HCT116 (cell line): ENCODE results near the gene CD1E. TPM values are rescaled to one million over a fixed set of nuclear protein-coding genes. Genes with fewer than 3 reads are reported as not detected.

Experiments
- ATAC-seq: fragments of 200-7000 bp; cut with Tn5 transposase; 2 replicates; pipeline ENCODE4 v1.9.1; 2020; ENCODE audit warnings: mild to moderate bottlenecking, moderate library complexity
- BruUV-seq: library from RNA; stranded (reverse); fragments of 400-500 nt; replicated peaks from 2 replicates; lab custom pipeline; 2021; lab: Mats Ljungman, UMichigan
- CTCF ChIA-PET: fragments of 300-600 bp; sonication (Branson Sonifier 250); formaldehyde crosslinking; loops from one replicate; lab custom pipeline; 2021; ENCODE audit warnings: antibody characterized with exemption; lab: Charles Lee
- POLR2A ChIA-PET: fragments of 300-600, 350-600 bp; sonication (Branson Sonifier 250); formaldehyde crosslinking; loops from one replicate; lab custom pipeline; 2021; ENCODE audit warnings: antibody characterized with exemption; lab: Charles Lee
- RAD21 ChIA-PET, 2 experiments: fragments of 300-600 bp; sonication (Branson Sonifier 250); formaldehyde crosslinking; loops; one replicate each; lab custom pipeline; 2023; ENCODE audit warnings: low total read pairs in 2 of 2; ENCODE audit not compliant: uncharacterized antibody in 2 of 2, unreplicated experiment in 2 of 2, low non-redundant PET in 1 of 2; lab: Charles Lee
- DNase-seq: peaks from one replicate; pipeline ENCODE4 v3.0.0-alpha.2; 2010; ENCODE audit warnings: low read depth, low spot score
- H2AFZ ChIP-seq: fragments of 200-600 bp; shearing (Covaris generic), sonication (generic); 2 replicates; pipeline ENCODE4 v1.6.1; 2017; ENCODE audit warnings: low read depth, mixed run types, mixed read lengths, antibody characterized with exemption, low read length; ENCODE audit not compliant: poor library complexity, severe bottlenecking
- H3K27ac ChIP-seq: 2 replicates; pipeline ENCODE4 v1.5.1; 2012; ENCODE audit warnings: low read depth, low read length
- H3K27me3 ChIP-seq: fragments of 200-600 bp; sonication (generic); 2 replicates; pipeline ENCODE4 v1.6.1; 2016; ENCODE audit warnings: mixed run types, low read length, mixed read lengths; ENCODE audit not compliant: insufficient read depth
- H3K36me3 ChIP-seq, 2 experiments: fragments of 200-500 bp in 1 of 2; fragments of 200-600 bp in 1 of 2; sonication (Bioruptor generic) in 1 of 2; sonication (generic) in 1 of 2; 2 replicates each; pipeline versions ENCODE4 v1.5.1 to v1.6.1; 2014 to 2016; ENCODE audit warnings: low read length in 2 of 2, inconsistent platforms in 1 of 2, mixed read lengths in 1 of 2, mixed run types in 1 of 2; ENCODE audit not compliant: insufficient read depth in 2 of 2, control insufficient read depth in 1 of 2
- H3K4me1 ChIP-seq, 2 experiments: fragments of 200-600 bp in 1 of 2; sonication (generic) in 1 of 2; 2 replicates each; pipeline versions ENCODE4 v1.5.1 to v1.6.1; 2012 to 2017; ENCODE audit warnings: low read length in 2 of 2, inconsistent platforms in 1 of 2, mild to moderate bottlenecking in 1 of 2, mixed read lengths in 1 of 2, mixed run types in 1 of 2, moderate library complexity in 1 of 2; ENCODE audit not compliant: insufficient read depth in 2 of 2, control insufficient read depth in 1 of 2
- H3K4me2 ChIP-seq: fragments of 200-600 bp; sonication (generic); 2 replicates; pipeline ENCODE4 v1.6.1; 2017; ENCODE audit warnings: mixed run types, low read length, mixed read lengths
- H3K4me3 ChIP-seq, 2 experiments: fragments of 200-600 bp in 1 of 2; sonication (generic) in 1 of 2; replicated peaks in 1 of 2; 2 replicates each; pipeline ENCODE4 v1.5.1; 2011 to 2016; ENCODE audit warnings: low read length in 2 of 2, control low read depth in 1 of 2, low read depth in 1 of 2, mild to moderate bottlenecking in 1 of 2, mixed read lengths in 1 of 2, mixed run types in 1 of 2
- H3K79me2 ChIP-seq: fragments of 200-600 bp; sonication (generic); 2 replicates; pipeline ENCODE4 v1.6.1; 2017; ENCODE audit warnings: mild to moderate bottlenecking, mixed run types, low read length, moderate library complexity, mixed read lengths; ENCODE audit not compliant: insufficient read depth
- H3K9ac ChIP-seq: fragments of 200-600 bp; sonication (generic); 2 replicates; pipeline ENCODE4 v1.6.1; 2016; ENCODE audit warnings: low read length, mixed read lengths
- H3K9me2 ChIP-seq: fragments of 200-600 bp; sonication (generic), shearing (Covaris generic); 2 replicates; pipeline ENCODE4 v1.6.1; 2017; ENCODE audit warnings: mixed run types, mild to moderate bottlenecking, moderate library complexity; ENCODE audit not compliant: insufficient read depth
- H3K9me3 ChIP-seq, 2 experiments: fragments of 200-500 bp in 1 of 2; fragments of 200-600 bp in 1 of 2; sonication (Bioruptor generic) in 1 of 2; sonication (generic) in 1 of 2; 2 replicates each; pipeline ENCODE4 v1.6.1; 2014 to 2017; ENCODE audit warnings: low read length in 2 of 2, mixed read lengths in 2 of 2, inconsistent platforms in 1 of 2, low read depth in 1 of 2, mild to moderate bottlenecking in 1 of 2, mixed run types in 1 of 2, moderate library complexity in 1 of 2; ENCODE audit not compliant: control insufficient read depth in 1 of 2, insufficient read depth in 1 of 2
- H4K20me1 ChIP-seq: fragments of 200-600 bp; sonication (generic), shearing (Covaris generic); 2 replicates; pipeline ENCODE4 v1.6.1; 2017; ENCODE audit warnings: mixed run types, mild to moderate bottlenecking, moderate library complexity; ENCODE audit not compliant: insufficient read depth
- ATF3 ChIP-seq: IDR thresholded peaks from 2 replicates; pipeline ENCODE4 v1.6.1; 2012
- CBX3 ChIP-seq: IDR thresholded peaks from 2 replicates; pipeline ENCODE4 v1.6.1; 2012; ENCODE audit warnings: low read depth
- CEBPB ChIP-seq: IDR thresholded peaks from 2 replicates; pipeline ENCODE4 v1.6.1; 2012; ENCODE audit warnings: low read depth
- CTCF ChIP-seq, 3 experiments: fragments of 200-600 bp in 1 of 3; sonication (generic) in 1 of 3; IDR thresholded peaks in 2 of 3; conservative IDR thresholded peaks in 1 of 3; 2 replicates each; pipeline ENCODE4 v1.5.1; 2012 to 2017; ENCODE audit warnings: low read depth in 2 of 3, low read length in 2 of 3, antibody characterized with exemption in 1 of 3, borderline replicate concordance in 1 of 3, control low read depth in 1 of 3, mild to moderate bottlenecking in 1 of 3, mixed read lengths in 1 of 3, mixed run types in 1 of 3, moderate library complexity in 1 of 3; ENCODE audit not compliant: insufficient read depth in 1 of 3
- EZH2 ChIP-seq: fragments of 200-600 bp; sonication (generic); IDR thresholded peaks from 2 replicates; pipeline ENCODE4 v1.6.1; 2017; ENCODE audit warnings: antibody characterized with exemption, mixed run types
- EZH2phosphoT487 ChIP-seq: fragments of 200-600 bp; IDR thresholded peaks from 2 replicates; pipeline ENCODE4 v1.6.1; 2018; ENCODE audit warnings: antibody characterized with exemption, borderline replicate concordance
- JUND ChIP-seq: IDR thresholded peaks from 2 replicates; pipeline ENCODE4 v1.6.1; 2012
- POLR2A ChIP-seq: IDR thresholded peaks from 2 replicates; pipeline ENCODE4 v1.7.0; 2011; ENCODE audit warnings: borderline replicate concordance; ENCODE audit not compliant: insufficient read depth, insufficient read length; ENCODE audit errors: extremely low read depth
- RAD21 ChIP-seq: IDR thresholded peaks from 2 replicates; pipeline ENCODE4 v1.6.1; 2012; ENCODE audit warnings: low read depth, mild to moderate bottlenecking
- REST ChIP-seq: IDR thresholded peaks from 2 replicates; pipeline ENCODE4 v1.6.1; 2012; ENCODE audit warnings: low read depth
- SRF ChIP-seq: IDR thresholded peaks from 2 replicates; pipeline ENCODE4 v1.6.1; 2012; ENCODE audit warnings: low read depth
- YY1 ChIP-seq: IDR thresholded peaks from 2 replicates; pipeline ENCODE4 v1.6.1; 2011; ENCODE audit warnings: low read length, low read depth, moderate library complexity, mild to moderate bottlenecking; ENCODE audit not compliant: insufficient replicate concordance; ENCODE audit errors: extremely low read depth
- ZBTB33 ChIP-seq: IDR thresholded peaks from 2 replicates; pipeline ENCODE4 v1.6.1; 2011; ENCODE audit warnings: mild to moderate bottlenecking, low read length, moderate library complexity; ENCODE audit not compliant: insufficient replicate concordance; ENCODE audit errors: extremely low read depth
- ZFX ChIP-seq: fragments of 450-650 bp; IDR thresholded peaks from 2 replicates; pipeline ENCODE4 v1.6.1; 2017
- intact Hi-C: fragments of 100-400 bp; cut with micrococcal nuclease; formaldehyde crosslinking; loops from 2 replicates; pipeline ENCODE4 v1.10.0; 2022
- total RNA-seq: library from RNA; stranded (reverse); gene quantifications from one replicate; pipeline ENCODE4 v1.2.1, GENCODE V29; 2021; ENCODE audit not compliant: unreplicated experiment

CD1E gene
- total RNA-seq, 1 experiment from 2014 or later: not detected

GRCh38 chr1:158362482-158362881, 8.8 kb downstream of the CD1E start:
- no peak overlapping the region for H3K9ac ChIP-seq
- H3K27ac ChIP-seq: no peak overlapping the region
- BruUV-seq: no TSS peak
- H3K27me3 ChIP-seq: no peaks in the 10 kb centered on the region
- no peaks in the 10 kb centered on the region for H3K36me3 ChIP-seq
- intact Hi-C loops: no loop called here
- no peak for DNase-seq
- H3K9me3 ChIP-seq: no peaks in the 10 kb centered on the region
- H4K20me1 ChIP-seq: no peaks in the 10 kb centered on the region
- ChIA-PET CTCF (no interaction called here), RAD21 (no interaction called here), POLR2A (no interaction called here)
- no peak overlapping the region for H3K4me3 ChIP-seq
- TF ChIP-seq CTCF (IDR thresholded peaks at IDR 0.05 in 2 of 3, conservative IDR thresholded peaks at IDR 0.05 in 1 of 3; ENCODE audit: borderline replicate concordance in 1 of 3, insufficient read depth in 1 of 3, low read depth in 2 of 3, low read length in 2 of 3): no peak
- TF ChIP-seq CBX3: no peak
- TF ChIP-seq EZH2: no peak
- no peak for TF ChIP-seq JUND
- no peak for TF ChIP-seq ZFX
- H3K4me2 ChIP-seq: no peak overlapping the region
- H3K9me2 ChIP-seq: no peaks in the 10 kb centered on the region
- no peak overlapping the region for H2AFZ ChIP-seq
- H3K79me2 ChIP-seq: no peaks in the 10 kb centered on the region
- no peak for ATAC-seq
- no peaks in the 10 kb centered on the region for H3K4me1 ChIP-seq

- H3K9ac ChIP-seq: no peak overlapping the region
- no peak for DNase-seq
- H3K36me3 ChIP-seq: no peaks in the 10 kb centered on the region
- intact Hi-C loops: no loop called here
- H3K4me1 ChIP-seq: no peaks in the 10 kb centered on the region
- H3K27me3 ChIP-seq: no peaks in the 10 kb centered on the region
- no peaks in the 10 kb centered on the region for H3K9me3 ChIP-seq
- H3K4me3 ChIP-seq: no peak overlapping the region
- BruUV-seq: no TSS peak
- ATAC-seq: no peak
- H3K9me2 ChIP-seq: no peaks in the 10 kb centered on the region
- ChIA-PET POLR2A (no interaction called here), CTCF (no interaction called here), RAD21 (no interaction called here)
- H2AFZ ChIP-seq: no peak overlapping the region
- no peaks in the 10 kb centered on the region for H4K20me1 ChIP-seq
- no peaks in the 10 kb centered on the region for H3K79me2 ChIP-seq
- H3K4me2 ChIP-seq: no peak overlapping the region
- H3K27ac ChIP-seq: no peak overlapping the region
- TF ChIP-seq SRF (no peak), POLR2A (no peak), CBX3 (no peak), EZH2phosphoT487 (no peak), ATF3 (no peak), YY1 (no peak), RAD21 (no peak), CEBPB (no peak), REST (no peak), JUND (no peak), ZBTB33 (no peak)
These were observed 9.2 kb downstream of the CD1E start for GRCh38 chr1:158362941-158363340.
